DND-41 (cell line): ENCODE data around the gene HMG20A.

Experiments
- CTCF ChIP-seq: IDR thresholded peaks from 2 replicates; pipeline ENCODE4 v1.5.1; 2012; ENCODE audit warnings: borderline replicate concordance, low read length, moderate library complexity, mild to moderate bottlenecking; ENCODE audit not compliant: poor library complexity, severe bottlenecking; ENCODE audit errors: extremely low read depth
- EZH2 ChIP-seq: IDR thresholded peaks from 3 replicates; pipeline ENCODE4 v1.6.1; 2012; ENCODE audit warnings: borderline replicate concordance, low read depth, mild to moderate bottlenecking, moderate library complexity, low read length, inconsistent platforms; ENCODE audit not compliant: severe bottlenecking

- TF ChIP-seq EZH2, result no peak
- no peak for TF ChIP-seq CTCF
These were observed 58.3 kb downstream of the HMG20A start for GRCh38 chr15:77479015-77479414.
